Psoas muscle (tissue), 8 donors: ENCODE measurements around the gene ENDOD1. TPM values are rescaled to one million over a fixed set of nuclear protein-coding genes. Genes with fewer than 3 reads are reported as not detected.

Experiments used
- ATAC-seq, 4 donors: fragments of 200-7000 bp; cut with Tn5 transposase; one replicate each; pipeline ENCODE4 v1.9.1; 2020; ENCODE audit warnings: moderate library complexity in 3 of 4, mild to moderate bottlenecking in 2 of 4
- DNase-seq, 2 donors: peaks; one replicate each; pipeline ENCODE4 v3.0.0-alpha.2; 2020
- H3K27ac ChIP-seq: fragments of 200-600 bp; one replicate; pipeline ENCODE4 v1.8.0; 2022
- H3K27me3 ChIP-seq, 3 donors: fragments of 200-600 bp in 1 of 3; one replicate each; pipeline versions ENCODE4 v1.6.1 to v1.8.0; 2013 to 2022; ENCODE audit warnings: low read length in 2 of 3, mild to moderate bottlenecking in 2 of 3, moderate library complexity in 1 of 3; ENCODE audit not compliant: insufficient read depth in 3 of 3
- H3K36me3 ChIP-seq, 2 donors: fragments of 200-600 bp in 1 of 2; one replicate each; pipeline versions ENCODE4 v1.6.1 to v1.8.0; 2013 to 2022; ENCODE audit warnings: low read depth in 1 of 2, mild to moderate bottlenecking in 1 of 2, moderate library complexity in 1 of 2; ENCODE audit not compliant: insufficient read depth in 1 of 2
- H3K4me1 ChIP-seq: fragments of 200-600 bp; one replicate; pipeline ENCODE4 v1.8.0; 2022
- H3K4me3 ChIP-seq: fragments of 200-600 bp; one replicate; pipeline ENCODE4 v1.8.0; 2022; ENCODE audit warnings: mild to moderate bottlenecking
- H3K9me3 ChIP-seq: fragments of 200-600 bp; one replicate; pipeline ENCODE4 v1.8.0; 2022
- CTCF ChIP-seq: fragments of 200-600 bp; IDR thresholded peaks from one replicate; pipeline ENCODE4 v1.8.0; 2022; ENCODE audit warnings: antibody characterized with exemption
- WGBS, 3 donors: extraction: QIAGEN DNeasy Blood & Tissue Kit; methylation state at CpG; one replicate each; pipeline versions ENCODE4 v1.1.6 to v1.1.7; 2013; 5-methylcytosine and 5-hydroxymethylcytosine counted together
- intact Hi-C, 2 donors: fragments of 100-400 bp; cut with DNase I; formaldehyde crosslinking; loops; one replicate each; pipeline versions ENCODE4 v1.11.0 to v1.14.2; 2022
- polyA plus RNA-seq, 3 donors: library from polyadenylated mRNA; stranded (reverse); fragments of 200-250 nt; gene quantifications; one replicate each; pipeline ENCODE4 v1.2.3, GENCODE V29; 2013
- total RNA-seq, 4 donors: library from RNA; stranded (reverse); fragmentation: NEBNext Ultra II Directional in 2 of 4; extraction: Animal tissue kit (Norgen Biotek cat#: 25700) in 2 of 4; gene quantifications; one replicate each; pipeline versions ENCODE4 v1.2.1 to v1.2.4, GENCODE V29; 2021 to 2023
- donor health status: healthy with polysubstance abuse.
- donor health status: DM: no; HTN: no; CAD: no; lungs with moderate emphysema.
- donor health status: Bipolar disorder and iron deficiency.
- donor health status: healthy.
- donor health status: DM: yes; HTN: yes; CAD: no.
- donor health status: DM: no; HTN: no; CAD: no.
- donor health status: DM: no; HTN: no; CAD: no.
- donor health status: DM: yes; HTN: yes; CAD: no.

The ENDOD1 gene
- total and polyA plus RNA-seq, 7 donors = 9.8 to 55.3 (median 29.0) TPM

- intact Hi-C loops = no loop called here
- TF ChIP-seq CTCF = no peak
- WGBS, 3 donors = 93 to 97% (median 95%) methylated on average over 2 of the region's 2 CpGs
- H3K4me1 ChIP-seq = peaks cover 5% of the 10 kb centered on the region
- no peaks in the 10 kb centered on the region for H3K27me3 ChIP-seq
- ATAC-seq (no peak), DNase-seq (no peak)
- H3K4me3 ChIP-seq = no peak overlapping the region
- no peaks in the 10 kb centered on the region for H3K36me3 ChIP-seq
- no peaks in the 10 kb centered on the region for H3K9me3 ChIP-seq
- no peak overlapping the region for H3K27ac ChIP-seq
These were observed 77.1 kb downstream of the ENDOD1 start for GRCh38 chr11:95166781-95167180.

GRCh38 chr11:95170294-95170693 is 80.6 kb downstream of the ENDOD1 start:
- WGBS, 3 donors = 94 to 96% (median 94%) methylated on average over 5 of the region's 5 CpGs
- no peak for ATAC-seq
- Histone ChIP-seq H3K4me3 (no peak overlapping the region), H3K27me3 (no peaks in the 10 kb centered on the region), H3K36me3 (peaks cover 0 to 8% of the 10 kb centered on the region in 2 donors), H3K9me3 (no peaks in the 10 kb centered on the region), H3K27ac (no peak overlapping the region), H3K4me1 (peaks cover 5% of the 10 kb centered on the region)
- DNase-seq = no peak
- intact Hi-C loops = no loop called here
- TF ChIP-seq CTCF = no peak

- 85 to 89% (median 85%) methylated on average over 4 of the region's 4 CpGs for WGBS, 3 donors
- Histone ChIP-seq H3K4me3 (no peak overlapping the region), H3K27me3 (no peaks in the 10 kb centered on the region), H3K36me3 (peaks cover 0 to 22% of the 10 kb centered on the region in 2 donors), H3K9me3 (no peaks in the 10 kb centered on the region), H3K4me1 (no peaks in the 10 kb centered on the region), H3K27ac (no peak overlapping the region)
- ATAC-seq (no peak), DNase-seq (no peak)
- intact Hi-C loops = no loop called here
- TF ChIP-seq CTCF = no peak
These were observed 86.3 kb downstream of the ENDOD1 start for GRCh38 chr11:95175818-95176380.

Other genes starting within 250 kb of the ENDOD1 start
- gene CWC15, start 116.3 kb upstream of the ENDOD1 start, total RNA-seq = 10 to 100 TPM; 81.4 to 91.6 (median 83.3) TPM
- gene CWC15, start 116.3 kb upstream of the ENDOD1 start, polyA plus RNA-seq = 10 to 100 TPM; 71.4 to 89.7 (median 72.4) TPM
- under 1 TPM; 0.30 to 0.82 (median 0.53) TPM for gene KDM4D, start 116.1 kb upstream of the ENDOD1 start, total RNA-seq
- under 1 TPM; 0.15 to 0.91 (median 0.63) TPM for gene KDM4D, start 116.1 kb upstream of the ENDOD1 start, polyA plus RNA-seq
- gene KDM4E, start 64.6 kb upstream of the ENDOD1 start, total RNA-seq = not detected
- not detected for gene KDM4E, start 64.6 kb upstream of the ENDOD1 start, polyA plus RNA-seq
- not detected for gene KDM4F, start 40.4 kb upstream of the ENDOD1 start, total RNA-seq
- gene KDM4F, start 40.4 kb upstream of the ENDOD1 start, polyA plus RNA-seq = not detected
- gene SRSF8, start 22.9 kb upstream of the ENDOD1 start, total RNA-seq = 10 to 100 TPM; 26.6 to 35.3 (median 29.7) TPM
- gene SRSF8, start 22.9 kb upstream of the ENDOD1 start, polyA plus RNA-seq = 10 to 100 TPM; 17.7 to 24.8 (median 21.7) TPM
- gene SESN3, start 141.4 kb downstream of the ENDOD1 start, total RNA-seq = 10 to 100 TPM in 3 of 4 donors, 1 to 10 TPM in 1; 5.3 to 94.6 (median 15.6) TPM
- 1 to 10 TPM in 2 of 3 donors, under 1 TPM in 1; 0.92 to 3.8 (median 1.0) TPM for gene SESN3, start 141.4 kb downstream of the ENDOD1 start, polyA plus RNA-seq